Renal cortical epithelial cell (primary cell): ENCODE measurements around the gene ZFHX2. TPM values are rescaled to one million over a fixed set of nuclear protein-coding genes. Genes with fewer than 3 reads are reported as not detected.

ENCODE experiments used
- DNase-seq: peaks from one replicate; pipeline ENCODE4 v3.0.0-alpha.2; 2011; ENCODE audit warnings: low read depth
- total RNA-seq: library from RNA; depleted of rRNA; stranded (reverse); fragments of >200 nt; gene quantifications from 2 replicates; pipeline ENCODE4 v1.2.3, GENCODE V29; 2014

ZFHX2 gene
- total RNA-seq, 1 donor from 2014 or later, result 1.8 TPM

GRCh38 chr14:23559926-23560520, 8.5 kb upstream of the ZFHX2 start:
- no peak for DNase-seq

- DNase-seq, result peak; percentile 26
Observed at GRCh38 chr14:23559010-23559925, 7.7 kb upstream of the ZFHX2 start.

GRCh38 chr14:23558346-23559009, 6.9 kb upstream of the ZFHX2 start:
- no peak for DNase-seq

GRCh38 chr14:23557946-23558345, 6.4 kb upstream of the ZFHX2 start:
- no peak for DNase-seq

- DNase-seq, result no peak
Observed at GRCh38 chr14:23557521-23557920, 6.0 kb upstream of the ZFHX2 start.

GRCh38 chr14:23556700-23557440, 5.3 kb upstream of the ZFHX2 start:
- DNase-seq, result no peak

- peak; percentile 77 for DNase-seq
Observed at GRCh38 chr14:23555882-23556699, 4.5 kb upstream of the ZFHX2 start, which contains the start of gene THTPA. Gene THTPA (plus strand): TSS chr14:23556271. CDS start chr14:23556758, 487 bp downstream.

GRCh38 chr14:23555533-23555881, 3.9 kb upstream of the ZFHX2 start:
- DNase-seq, result no peak

- no peak for DNase-seq
Observed at GRCh38 chr14:23550812-23551265, 726 bp downstream of the ZFHX2 start.

- DNase-seq, result no peak
Observed at GRCh38 chr14:23550131-23550811, 1.3 kb downstream of the ZFHX2 start.

- DNase-seq, result no peak
Observed at GRCh38 chr14:23548351-23549318, 2.9 kb downstream of the ZFHX2 start.

- DNase-seq, result no peak
Observed at GRCh38 chr14:23547924-23548323, 3.6 kb downstream of the ZFHX2 start.

- DNase-seq, result no peak
Observed at GRCh38 chr14:23546450-23547035, 5.0 kb downstream of the ZFHX2 start.

GRCh38 chr14:23545740-23546365, 5.7 kb downstream of the ZFHX2 start:
- no peak for DNase-seq

- DNase-seq, result no peak
Observed at GRCh38 chr14:23544511-23545447, 6.8 kb downstream of the ZFHX2 start.

GRCh38 chr14:23543403-23543802, 8.2 kb downstream of the ZFHX2 start:
- DNase-seq, result no peak

- DNase-seq, result no peak
Observed at GRCh38 chr14:23542261-23542660, 9.3 kb downstream of the ZFHX2 start.
